HepG2 (cell line): ENCODE results near the gene ALDH3A1. TPM values are rescaled to one million over a fixed set of nuclear protein-coding genes. Genes with fewer than 3 reads are reported as not detected.
A peak's percentile ranks its signal among the peaks of the same experiment; 100 is the strongest.

Source experiments
- CC2D1A ChIP-seq: sonication (generic); formaldehyde crosslinking; IDR thresholded peaks from 2 replicates; pipeline ENCODE4 v1.8.1; 2023; ENCODE audit warnings: mild to moderate bottlenecking, missing genetic modification reagents
- FOXA3 ChIP-seq: IDR thresholded peaks from 2 replicates; pipeline ENCODE4 v1.6.1; 2016; ENCODE audit warnings: missing genetic modification reagents, missing compliant biosample characterization
- HMG20A ChIP-seq: IDR thresholded peaks from 2 replicates; pipeline ENCODE4 v1.6.1; 2016; ENCODE audit warnings: borderline replicate concordance
- HOXA3 ChIP-seq: sonication (generic); formaldehyde crosslinking; IDR thresholded peaks from 2 replicates; pipeline ENCODE4 v1.5.0; 2020; ENCODE audit warnings: missing genetic modification reagents
- MTF2 ChIP-seq: sonication (generic); formaldehyde crosslinking; IDR thresholded peaks from 2 replicates; pipeline ENCODE4 v1.5.0; 2020; ENCODE audit warnings: missing genetic modification reagents, borderline replicate concordance
- RNF219 ChIP-seq: sonication (generic); formaldehyde crosslinking; IDR thresholded peaks from 2 replicates; pipeline ENCODE4 v1.5.0; 2020; ENCODE audit warnings: mild to moderate bottlenecking, missing genetic modification reagents
- ZBTB46 ChIP-seq: sonication (generic); formaldehyde crosslinking; IDR thresholded peaks from 2 replicates; pipeline ENCODE4 v1.4.0; 2020; ENCODE audit warnings: mild to moderate bottlenecking, missing genetic modification reagents, borderline replicate concordance
- ZKSCAN5 ChIP-seq: sonication (generic); formaldehyde crosslinking; IDR thresholded peaks from 2 replicates; pipeline ENCODE4 v1.5.1; 2020; ENCODE audit warnings: mild to moderate bottlenecking, missing genetic modification reagents
- ZNF564 ChIP-seq: sonication (generic); formaldehyde crosslinking; IDR thresholded peaks from 2 replicates; pipeline ENCODE4 v1.8.1; 2023; ENCODE audit warnings: mild to moderate bottlenecking, missing genetic modification reagents
- polyA plus RNA-seq, 8 experiments: library from polyadenylated mRNA; depleted of rRNA in 3 of 8; stranded (reverse) in 7 of 8; unstranded in 1 of 8; fragments of >200 nt; fragmentation: Illumina TruSeq in 4 of 8; extraction: Trizol in 4 of 8; gene quantifications; 2 replicates each; pipeline versions ENCODE4 v1.2.1 to v1.2.3, GENCODE V29; 2011 to 2016; ENCODE audit warnings: low read depth in 4 of 8, missing spikeins in 1 of 8, mixed read lengths in 1 of 8; ENCODE audit not compliant: insufficient read depth in 1 of 8
- total RNA-seq, 5 experiments: library from RNA; depleted of rRNA; stranded (reverse); fragments of >200 nt; fragmentation: Illumina TruSeq; extraction: Trizol; gene quantifications; 2 replicates each; pipeline ENCODE4 v1.2.3, GENCODE V29; 2016; ENCODE audit warnings: low read depth in 1 of 5
- TF ChIP-seq, protein P1 (sequence below): sonication (generic); formaldehyde crosslinking; IDR thresholded peaks from 2 replicates; pipeline ENCODE4 v1.4.0; 2020; ENCODE audit warnings: missing genetic modification reagents
- TF ChIP-seq, protein P2 (sequence below): sonication (generic); formaldehyde crosslinking; IDR thresholded peaks from 2 replicates; pipeline ENCODE4 v1.5.0; 2020; ENCODE audit warnings: missing genetic modification reagents
- TF ChIP-seq, protein P3 (sequence below): sonication (generic); formaldehyde crosslinking; IDR thresholded peaks from 2 replicates; pipeline ENCODE4 v1.4.0; 2020; ENCODE audit warnings: missing genetic modification reagents

Gene ALDH3A1
- total and polyA plus RNA-seq, 2 of the 13 experiments (the other 11 are each of a cell fraction or from before 2014, with no cell fraction given) = 0.07 to 0.62 TPM

- TF ChIP-seq, protein P1, sequence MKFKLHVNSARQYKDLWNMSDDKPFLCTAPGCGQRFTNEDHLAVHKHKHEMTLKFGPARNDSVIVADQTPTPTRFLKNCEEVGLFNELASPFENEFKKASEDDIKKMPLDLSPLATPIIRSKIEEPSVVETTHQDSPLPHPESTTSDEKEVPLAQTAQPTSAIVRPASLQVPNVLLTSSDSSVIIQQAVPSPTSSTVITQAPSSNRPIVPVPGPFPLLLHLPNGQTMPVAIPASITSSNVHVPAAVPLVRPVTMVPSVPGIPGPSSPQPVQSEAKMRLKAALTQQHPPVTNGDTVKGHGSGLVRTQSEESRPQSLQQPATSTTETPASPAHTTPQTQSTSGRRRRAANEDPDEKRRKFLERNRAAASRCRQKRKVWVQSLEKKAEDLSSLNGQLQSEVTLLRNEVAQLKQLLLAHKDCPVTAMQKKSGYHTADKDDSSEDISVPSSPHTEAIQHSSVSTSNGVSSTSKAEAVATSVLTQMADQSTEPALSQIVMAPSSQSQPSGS (CRISPR knock-in tag) = no peak
- TF ChIP-seq ZNF564 (peak; percentile 20; the same call in 1 of the 2 replicates), FOXA3 (peak; percentile 45), ZBTB46 (CRISPR knock-in tag) (no peak), MTF2 (CRISPR knock-in tag) (no peak), HMG20A (CRISPR knock-in tag) (no peak), HOXA3 (CRISPR knock-in tag) (peak; percentile 66; the same call in 1 of the 2 replicates), RNF219 (CRISPR knock-in tag) (no peak), ZKSCAN5 (CRISPR knock-in tag) (0 out of 2 replicates have a peak, but pooled peaks have one; percentile 35), CC2D1A (CRISPR knock-in tag) (no peak)
- TF ChIP-seq, protein P2, sequence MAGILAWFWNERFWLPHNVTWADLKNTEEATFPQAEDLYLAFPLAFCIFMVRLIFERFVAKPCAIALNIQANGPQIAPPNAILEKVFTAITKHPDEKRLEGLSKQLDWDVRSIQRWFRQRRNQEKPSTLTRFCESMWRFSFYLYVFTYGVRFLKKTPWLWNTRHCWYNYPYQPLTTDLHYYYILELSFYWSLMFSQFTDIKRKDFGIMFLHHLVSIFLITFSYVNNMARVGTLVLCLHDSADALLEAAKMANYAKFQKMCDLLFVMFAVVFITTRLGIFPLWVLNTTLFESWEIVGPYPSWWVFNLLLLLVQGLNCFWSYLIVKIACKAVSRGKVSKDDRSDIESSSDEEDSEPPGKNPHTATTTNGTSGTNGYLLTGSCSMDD (CRISPR knock-in tag) = no peak
- TF ChIP-seq, protein P3, sequence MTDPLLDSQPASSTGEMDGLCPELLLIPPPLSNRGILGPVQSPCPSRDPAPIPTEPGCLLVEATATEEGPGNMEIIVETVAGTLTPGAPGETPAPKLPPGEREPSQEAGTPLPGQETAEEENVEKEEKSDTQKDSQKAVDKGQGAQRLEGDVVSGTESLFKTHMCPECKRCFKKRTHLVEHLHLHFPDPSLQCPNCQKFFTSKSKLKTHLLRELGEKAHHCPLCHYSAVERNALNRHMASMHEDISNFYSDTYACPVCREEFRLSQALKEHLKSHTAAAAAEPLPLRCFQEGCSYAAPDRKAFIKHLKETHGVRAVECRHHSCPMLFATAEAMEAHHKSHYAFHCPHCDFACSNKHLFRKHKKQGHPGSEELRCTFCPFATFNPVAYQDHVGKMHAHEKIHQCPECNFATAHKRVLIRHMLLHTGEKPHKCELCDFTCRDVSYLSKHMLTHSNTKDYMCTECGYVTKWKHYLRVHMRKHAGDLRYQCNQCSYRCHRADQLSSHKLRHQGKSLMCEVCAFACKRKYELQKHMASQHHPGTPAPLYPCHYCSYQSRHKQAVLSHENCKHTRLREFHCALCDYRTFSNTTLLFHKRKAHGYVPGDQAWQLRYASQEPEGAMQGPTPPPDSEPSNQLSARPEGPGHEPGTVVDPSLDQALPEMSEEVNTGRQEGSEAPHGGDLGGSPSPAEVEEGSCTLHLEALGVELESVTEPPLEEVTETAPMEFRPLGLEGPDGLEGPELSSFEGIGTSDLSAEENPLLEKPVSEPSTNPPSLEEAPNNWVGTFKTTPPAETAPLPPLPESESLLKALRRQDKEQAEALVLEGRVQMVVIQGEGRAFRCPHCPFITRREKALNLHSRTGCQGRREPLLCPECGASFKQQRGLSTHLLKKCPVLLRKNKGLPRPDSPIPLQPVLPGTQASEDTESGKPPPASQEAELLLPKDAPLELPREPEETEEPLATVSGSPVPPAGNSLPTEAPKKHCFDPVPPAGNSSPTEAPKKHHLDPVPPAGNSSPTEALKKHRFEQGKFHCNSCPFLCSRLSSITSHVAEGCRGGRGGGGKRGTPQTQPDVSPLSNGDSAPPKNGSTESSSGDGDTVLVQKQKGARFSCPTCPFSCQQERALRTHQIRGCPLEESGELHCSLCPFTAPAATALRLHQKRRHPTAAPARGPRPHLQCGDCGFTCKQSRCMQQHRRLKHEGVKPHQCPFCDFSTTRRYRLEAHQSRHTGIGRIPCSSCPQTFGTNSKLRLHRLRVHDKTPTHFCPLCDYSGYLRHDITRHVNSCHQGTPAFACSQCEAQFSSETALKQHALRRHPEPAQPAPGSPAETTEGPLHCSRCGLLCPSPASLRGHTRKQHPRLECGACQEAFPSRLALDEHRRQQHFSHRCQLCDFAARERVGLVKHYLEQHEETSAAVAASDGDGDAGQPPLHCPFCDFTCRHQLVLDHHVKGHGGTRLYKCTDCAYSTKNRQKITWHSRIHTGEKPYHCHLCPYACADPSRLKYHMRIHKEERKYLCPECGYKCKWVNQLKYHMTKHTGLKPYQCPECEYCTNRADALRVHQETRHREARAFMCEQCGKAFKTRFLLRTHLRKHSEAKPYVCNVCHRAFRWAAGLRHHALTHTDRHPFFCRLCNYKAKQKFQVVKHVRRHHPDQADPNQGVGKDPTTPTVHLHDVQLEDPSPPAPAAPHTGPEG (CRISPR knock-in tag) = no peak
Observed at GRCh38 chr17:19720631-19721426, 27.3 kb downstream of the ALDH3A1 start (continued).
